Activated CD4-positive, alpha-beta T cell treated with anti-CD3 and anti-CD28 coated beads for 48 hours (primary cell): Measurements from ENCODE around the gene DSTYK.
"Not testable (repeated sequence)": the region's sequence is repeated elsewhere in the genome, so short reads cannot be mapped to it uniquely, and the experiment has no call there.

Source experiments
- DNase-seq: peaks from one replicate; pipeline ENCODE4 v3.0.0-alpha.2; 2020

The DSTYK gene

GRCh38 chr1:205241366-205242030, 30.0 kb upstream of the DSTYK start:
- DNase-seq, result no peak

GRCh38 chr1:205240569-205240968, 29.1 kb upstream of the DSTYK start:
- no peak for DNase-seq

- peak; percentile 32 for DNase-seq
Measured at GRCh38 chr1:205240118-205240517, 28.6 kb upstream of the DSTYK start.

DNA sequence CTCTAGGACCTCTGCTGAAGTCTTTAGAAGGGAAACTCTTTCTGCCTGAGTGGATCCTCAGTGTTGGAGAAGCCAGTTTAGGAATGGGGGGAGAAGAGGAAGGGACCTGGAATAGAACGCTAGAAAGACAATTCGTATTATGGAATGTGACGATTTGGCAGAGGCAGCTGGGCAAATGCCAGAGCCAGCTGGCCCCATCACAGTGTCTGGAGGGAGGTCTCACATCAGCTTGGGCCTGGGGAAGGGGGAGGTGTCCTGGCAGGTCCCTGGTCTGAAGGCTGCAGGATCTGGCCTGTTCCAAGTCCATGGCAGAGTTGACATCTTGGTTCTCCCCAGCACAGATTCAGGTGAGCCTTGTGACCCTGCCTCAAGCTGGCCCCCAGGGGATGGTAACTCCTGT, 27.6 kb upstream of the DSTYK start:
- no peak for DNase-seq

GRCh38 chr1:205237526-205238484, 26.3 kb upstream of the DSTYK start:
- DNase-seq, result peak; percentile 74

DNA sequence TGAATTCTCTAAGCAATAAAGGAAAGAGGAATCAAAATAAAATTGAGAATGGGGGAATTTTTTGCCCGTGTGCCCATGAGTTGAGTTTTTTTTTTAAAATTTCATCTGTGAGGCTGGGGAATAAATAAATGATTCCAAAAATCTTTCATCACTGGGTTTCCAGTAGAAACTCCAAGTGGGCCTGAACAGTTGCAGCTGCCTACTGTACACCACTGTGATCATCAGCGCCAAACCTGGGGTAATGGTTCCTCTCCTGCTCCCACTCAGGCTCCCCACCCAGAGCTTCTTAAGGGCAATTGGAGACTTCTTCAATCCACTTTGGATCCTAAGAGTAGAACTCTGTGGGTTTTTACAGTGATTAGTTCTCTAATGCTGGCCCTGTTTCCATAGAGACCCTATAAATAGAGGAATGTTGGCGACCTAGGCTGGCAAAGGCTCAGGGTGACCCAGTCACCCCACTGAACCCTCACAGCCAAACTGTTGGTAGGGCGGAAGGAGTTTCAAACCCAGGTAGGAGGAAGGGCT, 25.5 kb upstream of the DSTYK start:
- DNase-seq, result no peak

GRCh38 chr1:205236526-205236925, 25.0 kb upstream of the DSTYK start:
- DNase-seq, result no peak

- DNase-seq, result no peak
Measured at GRCh38 chr1:205235951-205236350, 24.4 kb upstream of the DSTYK start.

DNA sequence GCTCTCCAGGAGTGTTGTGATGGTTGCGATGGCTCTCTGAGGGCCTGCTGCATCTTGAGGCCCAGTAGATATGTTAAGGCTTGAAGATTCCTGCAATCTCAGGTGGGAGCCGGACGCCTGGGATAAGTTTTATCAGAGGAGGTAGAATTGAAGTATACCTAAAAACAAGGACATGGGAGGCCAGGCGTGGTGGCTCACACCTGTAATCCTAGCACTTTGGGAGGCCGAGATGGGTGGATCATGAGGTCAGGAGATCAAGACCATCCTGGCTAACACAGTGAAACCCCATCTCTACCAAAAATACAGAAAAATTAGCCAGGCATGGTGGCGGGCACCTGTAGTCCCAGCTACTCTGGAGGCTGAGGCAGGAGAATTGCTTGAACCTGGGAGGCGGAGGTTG, 22.5 kb upstream of the DSTYK start:
- DNase-seq, result not testable (repeated sequence)

DNA sequence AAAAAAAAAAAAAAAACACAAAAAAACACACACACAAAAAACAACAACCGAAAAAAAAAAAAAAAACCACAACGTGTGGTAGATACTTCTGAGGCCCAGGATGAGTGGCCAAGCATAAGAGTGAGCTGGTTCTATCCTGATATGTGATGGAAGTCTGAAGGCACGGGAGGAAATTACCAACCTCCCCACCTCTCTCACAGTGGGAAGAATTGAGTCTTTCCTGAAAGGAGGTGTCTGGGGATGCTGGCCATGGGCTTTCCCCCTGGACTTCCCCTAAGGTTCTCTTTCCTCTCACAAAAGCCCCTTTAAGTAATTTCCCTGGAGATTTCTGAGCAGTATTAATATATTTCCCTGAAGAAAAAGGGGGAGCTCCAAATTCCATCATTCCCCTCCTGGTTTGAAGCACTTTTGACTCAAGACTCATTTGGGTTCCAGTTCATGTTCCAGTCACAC, 21.5 kb upstream of the DSTYK start:
- no peak for DNase-seq

DNA sequence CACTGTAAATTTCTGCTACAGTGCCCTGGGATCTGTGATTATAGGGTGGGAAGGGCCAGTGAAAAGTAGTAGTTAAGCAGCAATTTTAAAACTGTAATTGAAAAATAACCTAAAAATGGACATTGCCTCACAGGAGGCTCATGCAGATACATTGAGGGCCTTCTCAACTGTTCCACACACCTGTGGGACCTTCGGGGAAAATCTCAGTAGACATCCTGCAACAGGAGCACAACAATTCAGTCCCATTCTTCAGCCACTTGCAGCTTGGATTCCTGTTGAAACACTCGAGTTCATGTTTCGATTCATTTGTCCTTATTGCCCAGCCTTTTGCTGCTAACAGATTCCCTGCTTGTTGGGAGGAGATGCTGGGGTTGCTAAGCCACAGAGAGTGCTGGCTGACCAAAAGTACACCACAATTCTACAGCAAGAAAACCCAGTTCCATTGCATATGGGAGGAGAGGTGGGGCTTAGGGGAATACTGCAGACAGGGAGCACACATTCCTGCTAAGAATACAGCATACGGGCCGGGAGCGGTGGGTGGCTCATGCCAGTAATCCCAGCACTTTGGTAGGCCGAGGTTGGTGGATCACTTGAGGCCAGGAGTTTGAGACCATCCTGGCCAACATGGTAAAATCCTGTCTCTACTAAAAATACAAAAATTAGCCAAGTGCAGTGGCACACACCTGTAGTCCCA, 20.8 kb upstream of the DSTYK start:
- DNase-seq, result no peak

DNA sequence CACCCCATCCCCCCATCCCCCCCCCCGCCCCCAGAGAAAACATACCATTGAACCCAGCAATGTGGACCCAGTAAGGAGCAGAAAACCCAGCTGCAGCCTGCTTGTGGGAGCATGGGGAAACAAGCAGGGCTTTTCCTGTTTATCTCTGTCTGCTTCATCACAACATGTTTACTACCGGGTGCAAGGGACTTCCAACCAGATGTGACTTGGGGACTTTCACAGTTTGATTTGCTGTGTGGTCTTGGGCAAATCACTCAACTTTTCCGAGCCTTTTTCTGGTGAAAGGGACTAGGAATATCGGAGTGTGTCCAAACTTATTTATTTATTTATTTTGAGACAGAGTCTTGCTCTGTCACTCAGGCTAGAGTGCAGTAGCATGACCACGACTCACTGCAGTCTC, 19.5 kb upstream of the DSTYK start:
- no peak for DNase-seq

DNA sequence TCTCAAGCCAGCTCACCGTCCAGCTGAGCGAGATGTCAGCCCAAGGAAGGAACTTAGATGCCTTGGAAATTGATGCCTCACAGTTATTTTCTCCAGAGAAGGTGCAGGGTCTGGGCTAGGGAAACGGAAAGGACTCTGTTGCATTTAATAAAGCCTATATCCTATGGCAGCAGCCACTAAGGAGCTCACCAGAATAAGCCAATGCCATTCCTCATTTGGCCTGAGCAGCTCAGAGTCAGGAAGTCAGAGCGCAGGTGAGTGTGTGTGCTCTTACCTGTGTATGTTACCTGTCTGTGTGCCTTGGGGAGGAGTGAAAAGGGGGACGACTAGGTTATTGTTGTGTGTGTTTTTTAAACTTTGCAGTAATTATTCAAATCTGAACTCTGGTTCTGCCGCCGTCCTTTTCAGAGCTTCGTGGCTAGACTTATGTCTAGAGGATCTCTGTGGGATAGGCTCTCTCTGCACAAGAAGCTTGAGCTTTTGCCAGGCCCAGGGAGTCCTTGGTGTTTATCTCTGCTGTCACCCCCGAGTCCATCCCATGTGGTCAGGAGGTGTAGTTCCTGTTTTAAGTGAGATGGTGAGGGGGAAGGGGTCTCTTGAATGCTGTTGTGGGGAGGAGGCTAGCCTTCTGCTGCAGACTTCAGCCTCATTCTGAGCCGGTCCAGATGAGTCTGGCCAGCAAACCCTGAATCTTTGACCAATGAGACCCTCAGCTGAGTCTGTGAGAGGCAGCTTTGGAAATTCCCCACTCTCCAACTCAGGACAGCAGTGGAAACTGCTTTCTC, 18.6 kb upstream of the DSTYK start:
- DNase-seq, result no peak

DNA sequence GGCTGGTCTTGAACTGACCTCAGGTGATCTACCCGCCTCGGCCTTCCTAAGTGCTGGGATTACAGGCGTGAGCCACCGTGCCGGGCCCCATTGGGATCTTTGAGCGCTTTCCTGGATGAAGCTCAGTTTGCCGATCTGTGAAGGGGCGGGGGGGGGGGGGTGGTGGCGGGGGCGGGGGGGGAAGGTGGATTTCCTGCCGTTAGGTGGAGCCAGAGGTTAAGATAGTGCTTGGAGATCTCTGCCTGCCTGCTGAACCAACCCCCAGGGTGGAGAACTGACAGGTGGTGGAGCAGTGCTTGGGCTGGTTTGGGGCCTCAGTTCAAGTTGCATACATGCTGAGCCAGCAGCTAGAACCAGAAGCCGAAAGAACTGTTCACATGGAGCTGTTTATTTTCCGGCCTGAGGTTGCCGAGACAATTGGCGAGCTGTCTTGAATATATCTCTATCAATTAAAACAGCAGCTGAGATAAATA, 17.9 kb upstream of the DSTYK start:
- peak; percentile 81 for DNase-seq

- DNase-seq, result no peak
Measured at GRCh38 chr1:205228093-205228521, 16.6 kb upstream of the DSTYK start.

DNA sequence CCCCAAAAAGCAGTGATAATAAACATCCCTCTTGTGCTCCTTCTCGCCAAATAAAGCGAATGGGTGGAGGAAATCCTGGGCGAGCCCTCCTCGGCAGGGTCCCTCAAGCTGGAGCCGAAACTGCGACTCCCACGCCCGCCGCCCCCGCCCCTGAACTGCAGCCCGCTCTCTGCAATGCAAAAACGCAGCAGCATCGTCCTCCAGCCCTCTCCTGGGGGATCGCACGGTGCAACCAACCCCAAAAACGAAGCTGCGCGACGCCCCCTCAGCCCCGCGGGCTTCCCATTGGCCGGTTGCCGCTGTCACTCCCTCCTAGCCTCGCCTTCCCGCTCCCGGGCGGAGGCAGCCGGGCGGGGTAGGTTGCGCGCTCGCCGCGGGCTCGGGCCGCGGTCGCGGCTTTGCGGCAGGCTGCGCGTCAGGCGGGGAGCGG, 16.1 kb upstream of the DSTYK start, which contains the start of gene TMCC2:
Gene TMCC2 (plus strand): TSS at position 363 of the 430 bp plus-strand sequence. CDS start 619 bp downstream, outside the sequence.
- DNase-seq, result peak; percentile 89

- no peak for DNase-seq
Measured at GRCh38 chr1:205226868-205227583, 15.5 kb upstream of the DSTYK start.

DNA sequence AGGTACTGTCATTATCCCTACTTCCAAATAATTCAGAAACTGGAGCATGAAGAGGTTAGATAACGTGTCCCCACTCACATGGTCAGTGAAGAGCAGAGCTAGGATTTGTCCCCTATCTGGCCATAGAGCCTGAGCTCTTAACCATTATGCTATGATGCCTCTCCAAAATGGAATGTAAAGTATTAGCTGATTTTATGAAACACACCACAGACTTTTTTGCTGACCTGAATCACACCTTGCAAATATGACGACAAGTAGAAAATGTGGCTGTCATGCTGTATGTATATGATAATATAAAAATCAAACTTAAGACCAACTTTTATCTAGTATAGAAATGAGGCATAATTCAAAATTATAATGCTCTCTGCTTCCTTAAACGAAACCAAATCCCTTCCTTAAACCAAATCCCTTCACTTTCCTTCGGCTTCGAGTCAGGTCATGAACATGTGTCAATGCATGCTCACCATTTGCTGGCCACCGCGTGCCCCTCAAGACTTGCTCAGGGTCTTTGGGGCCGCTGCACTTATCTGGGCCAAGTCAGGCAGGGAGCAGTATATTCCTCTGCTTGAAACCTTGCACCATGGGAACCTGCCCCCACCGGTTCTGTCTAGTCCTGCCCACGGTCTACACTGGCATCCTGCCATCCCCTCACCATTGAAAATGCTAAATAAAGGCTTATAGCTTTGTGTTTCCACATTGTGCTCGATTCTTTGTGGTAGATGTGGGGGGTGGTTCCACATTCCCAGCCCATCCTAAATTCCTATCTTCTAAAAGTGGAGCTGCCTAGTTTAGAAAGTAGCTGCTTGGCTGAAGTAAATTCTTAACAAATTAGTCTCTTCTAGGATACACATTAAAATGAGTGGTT, 14.6 kb upstream of the DSTYK start:
- no peak for DNase-seq

GRCh38 chr1:205224736-205225135, 13.2 kb upstream of the DSTYK start:
- no peak for DNase-seq

DNA sequence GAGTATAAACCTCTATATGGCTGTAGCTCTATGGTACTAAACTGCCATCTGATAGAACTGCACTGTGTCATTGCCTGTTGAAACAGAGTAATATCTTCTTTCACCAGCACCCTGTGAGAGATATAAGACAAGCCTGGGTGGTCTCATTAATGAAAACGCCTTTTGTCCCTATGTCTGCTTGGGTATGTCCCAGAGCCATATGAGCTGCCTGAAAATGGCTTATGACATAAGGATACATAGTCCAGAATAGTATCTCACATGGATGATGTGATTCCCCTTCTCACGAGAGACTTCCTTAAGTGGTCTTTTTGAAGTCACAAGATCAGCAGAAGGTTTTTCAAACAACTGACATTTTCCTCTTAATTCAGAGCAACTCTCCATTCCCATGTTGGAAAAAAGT, 8.9 kb upstream of the DSTYK start:
- no peak for DNase-seq
